ENCODE measurements around the gene C7. TPM values are rescaled to one million over a fixed set of nuclear protein-coding genes. Genes with fewer than 3 reads are reported as not detected.
"Not testable (repeated sequence)": the region's sequence is repeated elsewhere in the genome, so short reads cannot be mapped to it uniquely, and the experiment has no call there.

The C7 gene
- not detected in 2 replicates for polyA plus RNA-seq (2013)

DNA sequence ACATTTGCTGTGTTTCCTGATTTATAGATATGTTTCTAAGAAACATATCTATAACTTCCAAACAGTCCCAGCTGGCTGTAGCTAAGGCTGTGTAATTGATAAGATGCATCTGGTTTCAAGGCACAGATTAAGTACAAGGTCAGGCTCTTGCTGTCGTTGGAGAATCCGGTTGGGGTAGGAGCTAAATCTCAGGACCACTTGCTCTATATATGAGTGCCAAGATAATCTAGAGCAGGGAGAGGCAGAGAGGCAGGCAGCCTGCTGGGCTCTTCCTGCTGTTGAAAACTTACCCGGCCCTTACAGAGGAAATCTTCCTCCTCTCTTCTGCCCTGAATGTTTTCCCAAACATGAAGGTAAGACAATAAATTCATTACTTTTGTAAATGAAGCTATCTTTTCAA is at the start of gene C7:
TSS of gene C7 (plus strand) at position 234 of the 400 bp plus-strand sequence. CDS start at position 348, 114 bp downstream.
- H3K4me1 ChIP-seq (ENCODE audit: control insufficient read depth in 1 of 2, insufficient read depth in 2 of 2, low read length in 2 of 2), result no peaks in the 10 kb centered on the region
- no peak within 1 kb of the TSS for H2BK12ac ChIP-seq (ENCODE audit: low read length)
- H4K12ac ChIP-seq (ENCODE audit: low read depth, low read length), result no peak within 1 kb of the TSS
- no peak within 1 kb of the TSS for H4K91ac ChIP-seq (ENCODE audit: low read depth, low read length)
- H3K79me1 ChIP-seq (ENCODE audit: low read length), result no peaks in the 10 kb centered on the region
- H3K4me2 ChIP-seq (ENCODE audit: low read length), result no peak within 1 kb of the TSS
- H3K79me2 ChIP-seq (ENCODE audit: control insufficient read depth, insufficient read depth, low read length, poor library complexity), result no peaks in the 10 kb centered on the region
- H2BK5ac ChIP-seq (ENCODE audit: low read depth, low read length, poor library complexity), result no peak within 1 kb of the TSS
- no peaks in the 10 kb centered on the region for H3K9me3 ChIP-seq (ENCODE audit: insufficient read depth, low read depth, low read length)
- H2AK5ac ChIP-seq (ENCODE audit: low read length), result no peak within 1 kb of the TSS
- no peak within 1 kb of the TSS for H3K18ac ChIP-seq (ENCODE audit: low read length)
- H3K27ac ChIP-seq (ENCODE audit: low read depth, low read length), result no peak within 1 kb of the TSS
- H3K9ac ChIP-seq (ENCODE audit: low read length), result no peak within 1 kb of the TSS
- no peak within 1 kb of the TSS for H3K4me3 ChIP-seq (ENCODE audit: low read depth, low read length)
- WGBS (ENCODE audit: extremely low coverage, insufficient coverage, insufficient read length), result no CpG with 5 or more reads among the region's 3 CpGs
- H2BK120ac ChIP-seq (ENCODE audit: insufficient read depth, low read length, poor library complexity), result no peak within 1 kb of the TSS
- no peak within 1 kb of the TSS for H3K23ac ChIP-seq (ENCODE audit: low read length)
- no peak within 1 kb of the TSS for H3K4ac ChIP-seq (ENCODE audit: low read depth, low read length)
- H3K14ac ChIP-seq (ENCODE audit: low read length), result no peak within 1 kb of the TSS
- no peaks in the 10 kb centered on the region for H3K27me3 ChIP-seq (ENCODE audit: insufficient read depth, low read length)
- H2AFZ ChIP-seq (ENCODE audit: insufficient read depth, low read length, poor library complexity), result no peak within 1 kb of the TSS
- no peak for DNase-seq
- H3K36me3 ChIP-seq (ENCODE audit: control insufficient read depth in 1 of 2, insufficient read depth in 2 of 2, low read length in 2 of 2), result no peaks in the 10 kb centered on the region
- no peak within 1 kb of the TSS for H4K8ac ChIP-seq (ENCODE audit: low read depth, low read length)

- Histone ChIP-seq H3K4me2 (ENCODE audit: low read length) (no peak overlapping the region), H3K27ac (ENCODE audit: low read depth, low read length) (no peak overlapping the region), H2BK5ac (ENCODE audit: low read depth, low read length, poor library complexity) (no peak overlapping the region), H3K23ac (ENCODE audit: low read length) (no peak overlapping the region), H3K36me3 (ENCODE audit: control insufficient read depth in 1 of 2, insufficient read depth in 2 of 2, low read length in 2 of 2) (no peaks in the 10 kb centered on the region), H3K14ac (ENCODE audit: low read length) (no peak overlapping the region), H3K9ac (ENCODE audit: low read length) (no peak overlapping the region), H3K79me2 (ENCODE audit: control insufficient read depth, insufficient read depth, low read length, poor library complexity) (no peaks in the 10 kb centered on the region), H2AFZ (ENCODE audit: insufficient read depth, low read length, poor library complexity) (no peak overlapping the region), H4K8ac (ENCODE audit: low read depth, low read length) (no peak overlapping the region), H2BK120ac (ENCODE audit: insufficient read depth, low read length, poor library complexity) (no peak overlapping the region), H3K4ac (ENCODE audit: low read depth, low read length) (no peak overlapping the region), H3K4me3 (ENCODE audit: low read depth, low read length) (no peak overlapping the region), H3K9me3 (ENCODE audit: insufficient read depth, low read depth, low read length) (peaks cover 2% of the 10 kb centered on the region), H2AK5ac (ENCODE audit: low read length) (no peak overlapping the region), H3K4me1 (ENCODE audit: control insufficient read depth in 1 of 2, insufficient read depth in 2 of 2, low read length in 2 of 2) (no peaks in the 10 kb centered on the region), H4K91ac (ENCODE audit: low read depth, low read length) (no peak overlapping the region), H3K18ac (ENCODE audit: low read length) (no peak overlapping the region), H3K79me1 (ENCODE audit: low read length) (no peaks in the 10 kb centered on the region), H4K12ac (ENCODE audit: low read depth, low read length) (no peak overlapping the region), H3K27me3 (ENCODE audit: insufficient read depth, low read length) (no peaks in the 10 kb centered on the region), H2BK12ac (ENCODE audit: low read length) (no peak overlapping the region)
- no peak for DNase-seq
Measured at GRCh38 chr5:40860711-40861110, 48.6 kb upstream of the C7 start.

DNA sequence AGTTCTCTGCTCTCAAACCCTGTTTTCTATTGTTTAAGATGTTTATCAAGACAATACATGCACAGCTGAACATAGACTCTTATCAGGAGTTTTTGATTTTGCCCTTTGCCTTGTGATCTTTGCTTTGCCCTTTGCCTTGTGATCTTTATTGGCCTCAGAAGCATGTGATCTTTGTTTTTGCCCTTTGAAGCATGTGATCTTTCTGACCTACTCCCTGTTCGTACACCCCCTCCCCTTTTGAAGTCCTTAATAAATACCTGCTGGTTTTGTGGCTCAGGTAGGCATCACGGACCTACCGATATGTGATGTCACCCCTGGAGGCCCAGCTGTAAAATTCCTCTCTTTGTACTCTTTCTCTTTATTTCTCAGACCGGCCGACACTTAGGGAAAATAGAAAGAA is 44.3 kb upstream of the C7 start:
- H3K9ac ChIP-seq (ENCODE audit: low read length); H3K14ac ChIP-seq (ENCODE audit: low read length); H4K12ac ChIP-seq (ENCODE audit: low read depth, low read length); H3K9me3 ChIP-seq (ENCODE audit: insufficient read depth, low read depth, low read length); H3K4me2 ChIP-seq (ENCODE audit: low read length); H4K8ac ChIP-seq (ENCODE audit: low read depth, low read length); H3K4ac ChIP-seq (ENCODE audit: low read depth, low read length); H3K27ac ChIP-seq (ENCODE audit: low read depth, low read length); H4K91ac ChIP-seq (ENCODE audit: low read depth, low read length); H3K4me3 ChIP-seq (ENCODE audit: low read depth, low read length); H3K27me3 ChIP-seq (ENCODE audit: insufficient read depth, low read length); H3K79me2 ChIP-seq (ENCODE audit: control insufficient read depth, insufficient read depth, low read length, poor library complexity); H3K4me1 ChIP-seq (ENCODE audit: control insufficient read depth in 1 of 2, insufficient read depth in 2 of 2, low read length in 2 of 2); H2BK120ac ChIP-seq (ENCODE audit: insufficient read depth, low read length, poor library complexity); H2BK12ac ChIP-seq (ENCODE audit: low read length); H3K23ac ChIP-seq (ENCODE audit: low read length); H3K18ac ChIP-seq (ENCODE audit: low read length); H2BK5ac ChIP-seq (ENCODE audit: low read depth, low read length, poor library complexity); H2AFZ ChIP-seq (ENCODE audit: insufficient read depth, low read length, poor library complexity); DNase-seq; H3K36me3 ChIP-seq (ENCODE audit: control insufficient read depth in 1 of 2, insufficient read depth in 2 of 2, low read length in 2 of 2); H3K79me1 ChIP-seq (ENCODE audit: low read length); H2AK5ac ChIP-seq (ENCODE audit: low read length): not testable (repeated sequence)
- no CpG with 5 or more reads among the region's 5 CpGs for WGBS (ENCODE audit: extremely low coverage, insufficient coverage, insufficient read length)

- H2AFZ ChIP-seq (ENCODE audit: insufficient read depth, low read length, poor library complexity), result no peak overlapping the region
- H4K12ac ChIP-seq (ENCODE audit: low read depth, low read length), result no peak overlapping the region
- H2BK120ac ChIP-seq (ENCODE audit: insufficient read depth, low read length, poor library complexity), result no peak overlapping the region
- WGBS (ENCODE audit: extremely low coverage, insufficient coverage, insufficient read length), result no CpG with 5 or more reads among the region's 5 CpGs
- H3K14ac ChIP-seq (ENCODE audit: low read length), result no peak overlapping the region
- no peak overlapping the region for H4K8ac ChIP-seq (ENCODE audit: low read depth, low read length)
- DNase-seq, result no peak
- no peak overlapping the region for H2BK12ac ChIP-seq (ENCODE audit: low read length)
- no peak overlapping the region for H3K23ac ChIP-seq (ENCODE audit: low read length)
- H3K4me3 ChIP-seq (ENCODE audit: low read depth, low read length), result no peak overlapping the region
- peaks cover 4 to 6% of the 10 kb centered on the region in 2 experiments for H3K4me1 ChIP-seq (ENCODE audit: control insufficient read depth in 1 of 2, insufficient read depth in 2 of 2, low read length in 2 of 2)
- H4K91ac ChIP-seq (ENCODE audit: low read depth, low read length), result no peak overlapping the region
- no peak overlapping the region for H3K4ac ChIP-seq (ENCODE audit: low read depth, low read length)
- peaks cover 5% of the 10 kb centered on the region for H3K9me3 ChIP-seq (ENCODE audit: insufficient read depth, low read depth, low read length)
- H3K27me3 ChIP-seq (ENCODE audit: insufficient read depth, low read length), result no peaks in the 10 kb centered on the region
- no peak overlapping the region for H3K4me2 ChIP-seq (ENCODE audit: low read length)
- H2BK5ac ChIP-seq (ENCODE audit: low read depth, low read length, poor library complexity), result no peak overlapping the region
- H3K79me1 ChIP-seq (ENCODE audit: low read length), result peaks cover 7% of the 10 kb centered on the region
- peaks cover 2% of the 10 kb centered on the region for H3K79me2 ChIP-seq (ENCODE audit: control insufficient read depth, insufficient read depth, low read length, poor library complexity)
- H3K9ac ChIP-seq (ENCODE audit: low read length), result no peak overlapping the region
- peaks cover 0 to 2% of the 10 kb centered on the region in 2 experiments for H3K36me3 ChIP-seq (ENCODE audit: control insufficient read depth in 1 of 2, insufficient read depth in 2 of 2, low read length in 2 of 2)
- H3K27ac ChIP-seq (ENCODE audit: low read depth, low read length), result no peak overlapping the region
- no peak overlapping the region for H3K18ac ChIP-seq (ENCODE audit: low read length)
- H2AK5ac ChIP-seq (ENCODE audit: low read length), result no peak overlapping the region
Measured at GRCh38 chr5:40866844-40867243, 42.5 kb upstream of the C7 start.

Data from trophoblast cell (in vitro differentiated cells and primary cell).